ENCODE measurements around the gene IREB2. TPM values are rescaled to one million over a fixed set of nuclear protein-coding genes. Genes with fewer than 3 reads are reported as not detected.
"Not testable (repeated sequence)": the region's sequence is repeated elsewhere in the genome, so short reads cannot be mapped to it uniquely, and the experiment has no call there.

Gene IREB2
- total RNA-seq, 1 donor from 2014 or later = 48.7 TPM

- intact Hi-C loops (cut with DNase I) = no loop called here
- ATAC-seq (no peak), DNase-seq (no peak)
- Histone ChIP-seq H3K27me3 (no peaks in the 10 kb centered on the region), H3K27ac (no peak overlapping the region), H3K4me3 (no peak overlapping the region), H3K4me1 (peaks cover 12% of the 10 kb centered on the region), H3K9me3 (no peaks in the 10 kb centered on the region), H3K36me3 (no peaks in the 10 kb centered on the region)
- no peak for TF ChIP-seq CTCF (IDR thresholded peaks at IDR 0.05)
These were observed 99.4 kb downstream of the IREB2 start for GRCh38 chr15:78537266-78537905.

- H3K4me1 ChIP-seq = peaks cover 20% of the 10 kb centered on the region
- H3K27me3 ChIP-seq = no peaks in the 10 kb centered on the region
- no peak for TF ChIP-seq CTCF (IDR thresholded peaks at IDR 0.05)
- H3K27ac ChIP-seq = no peak overlapping the region
- DNase-seq (no peak), ATAC-seq (no peak)
- intact Hi-C loops (cut with DNase I) = no loop called here
- H3K9me3 ChIP-seq = no peaks in the 10 kb centered on the region
- H3K36me3 ChIP-seq = peaks cover 4% of the 10 kb centered on the region
- no peak overlapping the region for H3K4me3 ChIP-seq
These were observed 100.3 kb downstream of the IREB2 start for GRCh38 chr15:78538358-78538757.

- H3K27me3 ChIP-seq; intact Hi-C loops (cut with DNase I); DNase-seq; ATAC-seq; H3K9me3 ChIP-seq: not testable (repeated sequence)
- Histone ChIP-seq H3K4me3 (peak overlapping the region; percentile 82), H3K27ac (peak overlapping the region; percentile 94), H3K36me3 (peaks cover 16% of the 10 kb centered on the region), H3K4me1 (peaks cover 24% of the 10 kb centered on the region)
These were observed 101.6 kb downstream of the IREB2 start for GRCh38 chr15:78539464-78540140.

GRCh38 chr15:78540141-78540870, 102.3 kb downstream of the IREB2 start, which contains the start of gene PSMA4:
Gene PSMA4 (plus strand): TSS chr15:78540444. CDS start chr15:78541928, 1,484 bp downstream.
- Histone ChIP-seq H3K9me3 (no peaks in the 10 kb centered on the region), H3K27ac (peak within 1 kb of the TSS; percentile 94), H3K27me3 (no peaks in the 10 kb centered on the region), H3K4me3 (peak within 1 kb of the TSS; percentile 82), H3K4me1 (peaks cover 24% of the 10 kb centered on the region), H3K36me3 (peaks cover 23% of the 10 kb centered on the region)
- TF ChIP-seq CTCF (IDR thresholded peaks at IDR 0.05) = peak; percentile 33
- ATAC-seq (peak; percentile 93), DNase-seq (peak; percentile 96)
- intact Hi-C loops (cut with DNase I) = no loop called here

- no peak for DNase-seq
- H3K27ac ChIP-seq = peak overlapping the region; percentile 94
- intact Hi-C loops (cut with DNase I) = no loop called here
These were observed 103.1 kb downstream of the IREB2 start for GRCh38 chr15:78540871-78541743.

More at GRCh38 chr15:78540871-78541743, 103.1 kb downstream of the IREB2 start:
- no peak for TF ChIP-seq CTCF (IDR thresholded peaks at IDR 0.05)
- H3K4me1 ChIP-seq = peaks cover 24% of the 10 kb centered on the region
- peaks cover 31% of the 10 kb centered on the region for H3K36me3 ChIP-seq
- no peak for ATAC-seq
- peak overlapping the region; percentile 82 for H3K4me3 ChIP-seq
- H3K9me3 ChIP-seq = no peaks in the 10 kb centered on the region
- no peaks in the 10 kb centered on the region for H3K27me3 ChIP-seq

Data from upper lobe of right lung (tissue), 1 donor.